ENCODE results near the gene GDPD4.

Gene GDPD4

DNA sequence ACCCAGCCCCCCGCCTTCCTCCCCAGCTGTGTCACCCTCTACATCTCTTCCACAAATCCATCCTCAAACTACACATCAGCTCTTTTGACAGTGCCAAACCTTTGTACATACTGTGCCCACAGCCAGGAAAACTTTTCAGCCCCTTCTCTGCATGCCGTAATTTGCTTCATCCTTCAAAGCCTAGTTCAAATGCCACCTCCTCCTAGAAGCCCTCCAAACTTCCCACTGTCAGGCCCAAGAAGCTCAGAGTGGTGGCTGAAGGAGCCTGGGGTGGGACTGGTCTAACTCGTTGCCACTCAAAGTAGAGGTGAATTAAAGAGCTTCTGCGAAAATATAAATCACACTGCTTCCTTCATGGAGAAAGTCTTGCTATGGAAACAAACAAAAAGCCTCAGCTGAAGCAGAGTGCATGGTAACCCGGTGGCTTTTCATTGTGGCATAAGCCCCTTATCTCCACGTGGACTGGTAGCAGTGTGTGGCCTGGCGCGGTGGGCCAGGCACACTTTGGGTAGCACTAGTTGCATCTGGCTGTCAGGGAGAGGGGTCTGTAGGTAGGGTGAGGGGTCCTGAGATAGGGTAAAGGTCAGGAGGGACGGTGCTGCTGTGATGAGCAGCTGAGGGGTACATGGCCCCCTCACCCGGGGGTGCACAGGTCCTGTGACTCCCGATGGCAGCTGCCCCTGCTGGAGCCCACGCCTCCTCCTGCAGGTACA, 96.6 kb downstream of the GDPD4 start:
- no peak for DNase-seq (ENCODE audit: low spot score)

DNA sequence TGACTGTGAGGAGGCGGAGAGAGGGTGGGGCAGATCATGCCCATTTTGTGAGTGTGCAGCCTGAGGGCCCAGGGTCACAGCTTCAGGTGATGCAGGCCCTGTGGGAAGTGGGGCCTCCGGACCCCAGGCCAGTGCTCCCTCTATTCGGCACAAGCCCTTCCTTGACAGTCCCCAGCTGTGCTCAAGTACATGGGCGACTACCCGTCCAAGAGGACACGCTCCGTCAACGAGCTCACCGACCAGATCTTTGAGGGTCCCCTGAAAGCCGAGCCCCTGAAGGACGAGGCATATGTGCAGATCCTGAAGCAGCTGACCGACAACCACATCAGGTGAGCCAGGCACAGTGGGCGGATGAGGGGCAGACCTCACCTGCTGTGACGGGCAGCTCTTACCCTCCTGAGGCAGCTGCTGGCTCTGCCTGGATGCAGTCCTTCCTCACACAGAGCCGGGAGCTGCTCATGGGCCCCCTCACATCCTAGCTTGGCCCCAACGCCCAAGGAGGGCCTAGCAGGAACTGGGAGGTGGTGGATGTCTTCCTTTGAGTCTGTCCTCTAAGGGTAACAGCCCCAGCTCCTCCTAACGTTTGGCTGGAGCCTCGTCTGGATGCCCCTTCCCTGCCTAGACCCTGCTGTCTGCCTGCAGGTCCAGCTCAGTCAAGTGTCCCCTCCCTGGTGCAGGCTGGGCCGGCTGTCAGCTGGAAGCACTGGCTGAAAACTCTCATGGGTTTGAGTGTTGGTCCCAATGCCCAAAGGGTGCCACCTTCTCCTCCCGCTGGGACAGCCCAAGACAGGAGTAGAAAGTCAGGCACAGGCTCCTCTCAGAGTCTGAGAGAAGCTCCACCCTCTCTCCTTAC, 97.4 kb downstream of the GDPD4 start:
- no peak for DNase-seq (ENCODE audit: low spot score)

DNA sequence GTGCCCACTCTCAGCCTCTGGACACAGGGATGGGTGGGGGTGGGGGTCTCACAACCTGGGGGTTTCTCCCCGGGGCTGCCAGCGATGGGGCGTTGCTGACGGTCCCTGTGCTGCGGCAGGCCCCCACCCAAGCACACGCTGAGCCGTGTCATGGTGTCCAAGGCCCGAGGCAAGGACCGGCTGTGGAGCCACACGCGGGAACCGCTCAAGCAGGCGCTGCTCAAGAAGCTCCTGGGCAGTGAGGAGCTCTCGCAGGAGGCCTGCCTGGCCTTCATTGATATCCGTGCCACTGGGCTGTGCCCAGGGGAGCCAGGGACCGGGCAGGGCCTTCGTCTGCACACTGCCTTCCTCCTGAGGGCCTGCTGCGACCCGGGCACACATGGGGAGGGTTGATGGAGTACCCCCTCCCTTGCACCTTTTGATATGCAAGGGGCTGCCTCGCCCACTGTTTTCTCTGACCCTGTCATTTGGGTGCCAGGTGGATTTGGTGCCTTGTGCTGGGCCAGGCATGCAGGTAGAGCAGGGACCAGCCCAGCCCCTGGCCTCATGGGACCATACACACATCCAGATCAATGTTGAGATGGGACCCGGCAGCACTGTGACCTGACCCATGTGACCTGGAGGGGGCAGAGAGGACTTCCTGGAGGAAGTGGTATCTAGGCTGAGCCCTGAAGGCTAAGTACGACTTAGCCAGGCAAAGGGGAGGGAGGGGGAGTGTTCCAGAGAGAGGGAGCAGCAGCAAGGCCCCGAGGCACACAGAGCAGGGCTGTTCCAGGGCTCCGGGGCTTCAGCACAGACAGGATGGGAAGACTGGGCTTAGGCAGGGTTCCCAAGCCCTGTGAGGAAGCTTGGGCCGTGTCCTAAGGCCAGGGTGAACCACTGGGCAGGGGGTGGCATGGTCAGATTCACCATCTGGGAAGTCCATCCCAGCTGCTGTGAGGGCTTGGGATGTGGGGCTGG, 98.3 kb downstream of the GDPD4 start:
- no peak for DNase-seq (ENCODE audit: low spot score)

DNA sequence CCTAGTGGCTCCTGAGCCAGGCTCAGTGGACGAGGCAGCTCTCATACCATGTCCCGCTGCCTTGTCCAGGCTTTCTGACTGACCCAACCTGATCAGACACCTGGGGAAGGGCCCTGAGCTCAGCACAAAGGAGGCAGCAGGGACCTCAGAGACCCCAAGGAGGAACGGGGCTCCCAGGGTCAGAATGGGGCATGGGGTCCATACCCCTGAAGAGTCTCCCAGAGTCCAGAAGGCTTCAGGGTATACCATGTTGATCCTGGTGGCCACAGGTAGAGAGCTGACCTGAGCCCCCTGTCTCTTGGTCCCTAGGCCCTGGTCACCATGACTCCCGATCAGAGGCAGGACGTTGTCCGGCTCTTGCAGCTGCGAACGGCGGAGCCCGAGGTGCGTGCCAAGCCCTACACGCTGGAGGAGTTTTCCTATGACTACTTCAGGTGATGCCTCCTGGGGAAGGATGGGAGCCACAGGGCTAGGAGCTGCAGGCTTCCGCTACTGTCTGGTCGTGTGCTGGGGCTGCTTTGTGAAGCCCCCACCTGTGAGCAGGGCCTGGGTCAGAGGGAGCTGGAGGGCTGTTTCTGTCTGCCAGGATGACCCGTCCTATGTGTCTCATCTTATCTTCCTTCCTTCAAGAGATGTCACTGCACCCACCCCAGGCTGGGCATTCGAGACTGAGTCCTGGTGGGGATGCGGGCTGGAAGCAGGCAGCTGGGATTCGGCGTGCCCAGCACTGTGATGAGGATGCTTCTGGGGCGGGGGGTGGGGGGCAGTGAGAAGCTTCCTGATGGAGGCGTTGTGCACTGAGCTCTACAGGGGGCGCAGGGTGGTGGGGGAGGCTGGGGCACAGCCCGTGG, 99.3 kb downstream of the GDPD4 start:
- DNase-seq (ENCODE audit: low spot score), result no peak

DNA sequence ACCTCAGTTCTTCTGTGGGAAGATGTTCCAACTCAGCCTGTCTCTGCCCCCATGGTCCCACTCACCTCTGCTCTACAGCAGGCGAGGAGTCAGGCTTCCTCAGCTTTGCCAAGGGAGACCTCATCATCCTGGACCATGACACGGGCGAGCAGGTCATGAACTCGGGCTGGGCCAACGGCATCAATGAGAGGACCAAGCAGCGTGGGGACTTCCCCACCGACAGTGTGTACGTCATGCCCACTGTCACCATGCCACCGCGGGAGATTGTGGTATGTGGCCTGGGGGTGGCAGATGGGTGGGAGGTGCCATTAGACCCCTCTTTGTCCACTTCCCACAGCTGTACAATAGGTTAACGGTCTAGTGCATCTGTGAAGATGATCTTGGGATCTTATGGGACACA, 100.1 kb downstream of the GDPD4 start:
- DNase-seq (ENCODE audit: low spot score), result no peak

DNA sequence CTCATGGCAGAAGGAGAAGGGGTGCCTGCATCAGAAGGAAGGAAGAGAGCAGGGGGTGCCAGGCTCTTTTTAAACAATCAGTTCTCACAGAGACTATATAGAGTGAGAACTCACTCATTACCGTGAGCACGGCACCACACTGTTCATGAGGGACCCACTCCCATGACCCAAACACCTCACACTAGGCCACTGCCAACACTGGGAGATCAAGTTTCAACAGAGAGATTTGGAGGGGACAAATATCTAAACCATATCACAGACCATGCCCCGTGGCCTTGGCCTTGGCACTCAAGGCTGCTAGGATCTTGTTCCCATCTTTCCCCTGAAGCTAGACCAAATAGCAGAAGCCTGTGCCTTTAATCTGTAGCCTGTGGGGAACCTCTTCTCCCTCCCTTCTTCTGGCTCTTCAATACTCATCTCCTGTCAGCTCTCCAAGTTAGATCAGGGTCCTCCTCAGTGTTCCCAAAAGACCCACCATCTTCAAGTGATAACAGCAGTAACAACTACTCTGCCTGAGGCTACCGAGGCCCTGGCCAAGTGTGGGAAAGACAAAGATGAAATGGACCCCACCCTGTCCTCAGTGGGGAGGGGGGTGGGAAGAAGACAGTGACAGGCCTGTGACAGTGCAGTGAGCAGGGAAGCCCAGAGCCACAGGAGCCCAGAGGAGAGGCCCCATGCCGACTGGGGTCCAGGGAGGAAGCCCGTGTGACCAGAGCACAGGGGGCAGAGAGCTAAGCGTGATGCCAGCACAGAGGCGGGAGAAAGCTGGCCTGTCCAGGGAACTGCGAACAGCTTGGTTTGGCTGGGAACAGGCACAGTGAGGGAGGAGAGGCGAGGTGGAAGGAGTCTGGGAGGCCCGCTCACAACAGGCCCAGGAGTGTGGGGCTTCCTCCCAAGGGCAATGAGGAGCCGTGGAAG, 100.9 kb downstream of the GDPD4 start:
- DNase-seq (ENCODE audit: low spot score), result no peak

DNA sequence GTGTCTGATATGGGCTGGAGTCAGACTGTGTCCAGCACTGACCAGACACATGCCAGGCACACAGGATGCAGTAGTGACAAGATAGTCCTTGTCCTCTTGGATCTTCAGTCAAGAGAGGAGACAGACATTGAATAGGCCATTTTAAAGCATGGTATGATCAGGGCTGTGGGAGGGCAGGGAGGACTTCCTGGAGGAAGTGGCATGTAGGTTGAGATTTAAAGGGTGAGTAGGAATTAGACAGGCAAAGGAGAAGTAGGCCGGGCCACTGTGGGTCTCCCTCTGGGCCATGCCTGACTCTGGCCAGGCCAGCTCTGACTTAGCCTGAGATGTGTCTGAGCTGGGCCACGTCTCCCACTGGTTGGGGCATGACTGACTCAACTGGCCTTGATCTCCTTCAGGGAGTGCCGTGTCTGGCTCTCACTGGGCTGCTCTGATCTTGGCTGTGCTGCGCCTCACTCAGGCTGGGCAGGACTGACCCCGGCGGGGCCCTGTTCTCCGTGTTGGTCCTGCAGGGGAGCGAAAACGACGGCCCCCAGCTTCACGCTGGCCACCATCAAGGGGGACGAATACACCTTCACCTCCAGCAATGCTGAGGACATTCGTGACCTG, 102.2 kb downstream of the GDPD4 start:
- DNase-seq (ENCODE audit: low spot score), result no peak

DNA sequence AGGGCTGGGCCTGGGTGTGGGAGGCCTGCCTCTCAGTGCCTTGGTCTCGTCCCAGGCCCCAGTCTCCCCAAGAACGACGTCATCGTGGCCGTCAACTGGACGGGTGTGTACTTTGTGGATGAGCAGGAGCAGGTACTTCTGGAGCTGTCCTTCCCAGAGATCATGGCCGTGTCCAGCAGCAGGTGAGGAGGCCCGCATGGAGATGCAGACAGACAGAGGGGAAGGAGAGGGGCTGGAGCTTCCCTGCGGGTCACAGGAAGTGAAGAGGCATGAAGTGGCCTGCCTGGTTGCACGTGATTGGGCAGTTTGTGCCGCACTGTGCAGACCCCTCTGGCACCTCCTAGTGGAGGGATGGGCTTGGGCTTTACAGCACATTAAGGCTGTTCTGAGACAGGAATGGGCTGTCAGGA, 103.0 kb downstream of the GDPD4 start:
- peak; percentile 54 for DNase-seq (ENCODE audit: low spot score)

DNA sequence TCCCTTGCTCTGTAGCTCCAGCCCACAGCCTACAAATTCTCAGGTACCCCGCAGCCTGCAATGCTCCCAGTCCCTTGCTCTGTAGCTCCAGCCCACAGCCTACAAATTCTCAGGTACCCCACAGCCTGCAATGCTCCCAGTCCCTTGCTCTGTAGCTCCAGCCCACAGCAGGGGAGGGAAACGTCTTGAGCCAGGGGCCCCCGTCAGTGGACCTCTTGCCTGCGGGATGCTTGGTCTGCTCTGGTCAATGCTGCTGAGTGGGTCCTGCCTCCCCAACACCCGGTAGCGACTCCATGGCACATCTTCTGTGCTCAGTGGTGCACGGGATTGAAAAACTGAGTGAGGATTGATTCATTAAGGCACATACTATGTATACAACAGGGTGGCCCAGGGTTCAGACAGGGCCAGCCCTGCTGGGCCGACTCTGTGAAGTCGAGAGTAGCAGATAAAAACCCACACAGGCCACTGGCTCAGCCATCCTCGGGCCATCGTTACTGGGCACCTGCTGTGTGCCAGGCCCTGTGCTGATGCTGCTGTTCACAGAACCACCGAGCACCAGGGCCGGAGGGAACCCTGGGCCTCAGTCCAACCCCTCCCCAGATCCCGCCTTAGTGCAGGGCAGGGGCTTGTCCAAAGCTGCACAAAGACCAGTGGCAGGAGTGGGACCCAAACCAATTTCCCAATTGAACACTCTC, 103.7 kb downstream of the GDPD4 start:
- no peak for DNase-seq (ENCODE audit: low spot score)

DNA sequence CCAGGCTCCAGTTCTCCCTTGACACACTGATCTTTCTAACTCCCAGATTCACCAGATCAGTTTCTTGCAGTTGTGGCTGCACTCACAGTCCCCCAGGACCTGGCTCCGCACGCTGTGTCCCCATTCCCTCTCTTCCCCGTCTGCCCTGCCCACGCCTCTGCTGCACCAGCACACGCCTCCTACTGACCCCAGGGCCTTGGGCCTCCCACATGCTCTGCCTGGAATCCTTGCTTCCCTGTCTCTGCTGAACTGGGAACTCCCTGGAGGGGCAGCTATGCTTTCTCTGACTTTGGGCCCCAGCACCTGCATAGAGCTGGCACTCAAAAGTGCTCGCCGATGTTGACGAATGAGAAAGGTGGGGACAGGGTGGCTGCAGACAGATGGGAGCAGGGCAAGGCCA, 104.5 kb downstream of the GDPD4 start:
- DNase-seq (ENCODE audit: low spot score), result no peak

DNA sequence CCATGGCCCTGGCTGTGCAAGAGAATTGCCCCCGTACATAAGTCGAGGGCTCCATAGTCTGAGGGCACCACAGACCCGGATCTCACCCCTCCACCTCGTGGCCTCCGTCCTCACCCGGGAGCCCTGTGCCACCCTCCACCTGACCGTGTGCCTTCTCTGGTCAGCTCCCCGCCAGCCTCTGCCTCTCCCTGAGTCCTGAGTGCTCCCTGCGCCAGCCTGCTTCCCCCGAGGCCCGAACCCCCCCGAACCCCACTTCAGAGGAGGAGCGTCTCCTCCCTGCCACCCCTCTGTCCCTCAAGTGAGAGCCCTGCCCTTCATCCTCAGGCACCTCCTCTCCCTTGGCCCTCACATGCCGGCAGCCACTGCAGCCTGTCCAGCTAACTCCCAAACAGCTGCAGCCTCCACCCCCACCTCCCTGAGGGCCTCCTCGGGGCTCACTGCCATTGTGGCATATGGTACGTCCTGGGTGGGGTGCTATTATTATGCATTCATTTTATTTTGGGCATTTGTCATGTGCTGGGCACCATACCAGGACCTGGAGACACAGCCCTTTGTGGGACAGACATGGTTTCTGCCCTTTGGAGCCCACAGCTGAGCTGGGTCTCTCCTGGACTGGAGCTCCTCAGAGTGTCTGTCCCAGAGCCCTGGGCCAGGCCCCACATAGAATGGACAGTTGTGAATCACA, 106.3 kb downstream of the GDPD4 start:
- DNase-seq (ENCODE audit: low spot score), result no peak

DNA sequence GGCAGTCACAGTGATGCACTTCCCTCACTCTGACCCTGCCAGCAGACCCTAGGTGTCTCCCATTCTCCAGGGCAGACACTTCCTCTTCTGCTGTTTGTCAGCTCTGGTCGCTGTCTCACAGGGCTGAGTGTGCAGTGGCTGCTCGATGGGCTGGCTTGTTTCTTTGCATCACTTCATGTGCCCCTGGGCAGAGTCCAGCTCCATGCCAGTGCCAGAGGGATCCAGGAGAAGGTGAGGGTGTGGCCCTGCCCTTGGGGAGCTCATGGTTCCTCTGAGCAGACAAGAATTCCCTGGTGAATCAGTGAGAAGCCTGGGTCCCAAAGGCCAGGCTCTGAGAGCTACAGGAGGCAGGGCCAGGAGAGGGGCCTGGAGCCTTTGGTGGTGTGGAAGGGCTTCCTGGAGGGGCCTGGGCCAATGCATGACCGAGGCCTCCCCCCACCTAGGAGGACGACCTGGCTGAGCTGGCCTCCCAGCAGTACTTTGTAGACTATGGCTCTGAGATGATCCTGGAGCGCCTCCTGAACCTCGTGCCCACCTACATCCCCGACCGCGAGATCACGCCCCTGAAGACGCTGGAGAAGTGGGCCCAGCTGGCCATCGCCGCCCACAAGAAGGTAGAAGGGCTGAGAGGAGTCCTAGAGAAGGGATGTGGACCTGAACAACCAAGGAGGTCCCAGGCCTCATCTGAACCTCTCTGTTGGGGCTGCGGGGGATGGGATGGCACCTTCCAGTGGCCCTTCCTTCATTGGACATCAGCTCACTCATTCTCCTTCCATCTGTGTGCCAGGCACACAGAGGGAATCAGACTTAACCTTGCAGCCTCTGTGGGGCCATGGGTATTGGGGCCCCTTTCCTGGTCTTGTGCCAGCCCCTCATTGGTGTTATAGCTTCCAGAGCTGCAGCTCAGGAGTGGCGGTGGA, 107.3 kb downstream of the GDPD4 start:
- DNase-seq (ENCODE audit: low spot score), result no peak

DNA sequence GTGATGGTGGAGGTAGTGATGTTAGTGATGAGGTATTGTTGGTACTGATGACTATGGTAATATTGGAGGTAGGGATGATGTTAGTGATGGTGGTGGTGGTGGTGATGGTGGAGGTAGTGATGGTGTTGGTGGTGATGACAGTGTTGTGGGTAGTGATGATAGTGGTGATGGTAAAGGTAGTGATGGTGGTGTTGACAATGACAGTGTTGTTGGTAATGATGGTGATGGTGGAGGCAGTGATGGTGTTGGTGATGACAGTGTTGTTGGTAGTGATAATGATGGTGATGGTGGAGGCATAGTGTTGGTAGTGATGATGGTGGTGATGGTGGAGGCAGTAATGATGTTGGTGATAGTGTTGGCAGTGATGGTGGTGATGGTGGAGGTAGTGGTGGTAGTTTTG, 108.3 kb downstream of the GDPD4 start:
- no peak for DNase-seq (ENCODE audit: low spot score)

DNA sequence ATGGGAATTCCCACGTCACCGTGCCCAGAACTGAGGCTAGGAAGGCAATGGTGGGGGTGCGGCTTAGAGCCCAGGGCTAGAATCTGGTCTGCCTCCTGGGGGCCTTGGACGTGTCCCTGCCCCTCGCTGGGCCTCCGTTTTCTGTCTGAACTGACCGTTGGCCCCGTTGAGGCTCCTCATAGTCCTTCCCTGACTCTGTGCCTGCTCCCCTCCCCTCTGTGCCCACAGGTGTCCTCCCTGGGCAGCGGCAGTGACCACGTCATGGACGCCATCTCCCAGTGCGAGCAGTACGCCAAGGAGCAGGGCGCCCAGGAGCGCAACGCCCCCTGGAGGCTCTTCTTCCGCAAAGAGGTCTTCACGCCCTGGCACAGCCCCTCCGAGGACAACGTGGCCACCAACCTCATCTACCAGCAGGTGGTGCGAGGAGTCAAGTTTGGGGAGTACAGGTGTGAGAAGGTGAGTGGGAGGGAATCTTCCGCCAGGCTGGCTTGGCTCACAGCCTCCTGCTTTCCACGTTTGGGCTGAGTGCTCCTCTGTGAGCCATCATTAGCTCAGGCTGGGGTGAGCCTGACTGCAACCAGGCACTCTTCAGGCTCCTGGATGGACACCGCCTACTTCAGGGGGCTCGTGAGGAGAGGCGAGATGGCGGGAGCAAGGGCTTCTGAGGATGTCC, 109.5 kb downstream of the GDPD4 start:
- DNase-seq (ENCODE audit: low spot score), result no peak

DNA sequence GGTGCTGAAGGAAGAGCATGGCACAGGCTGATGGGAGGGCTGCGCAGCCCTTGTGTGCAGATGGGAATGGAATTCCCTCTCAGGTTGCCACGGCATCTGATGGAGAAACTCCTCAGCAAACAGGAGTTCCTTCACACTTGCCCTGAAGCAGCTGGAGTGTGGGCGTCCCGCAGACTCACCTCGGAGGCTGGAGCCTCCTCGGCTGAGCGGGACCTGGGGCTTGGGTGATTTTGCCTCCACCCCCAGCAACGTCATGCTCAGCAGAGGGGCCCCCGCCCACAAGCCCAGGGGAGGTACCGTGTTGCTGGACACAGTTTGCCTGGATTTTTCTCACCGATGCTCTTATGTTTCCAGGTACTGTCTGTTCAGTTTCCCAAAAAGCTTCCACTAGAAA, 110.1 kb downstream of the GDPD4 start:
- no peak for DNase-seq (ENCODE audit: low spot score)

DNA sequence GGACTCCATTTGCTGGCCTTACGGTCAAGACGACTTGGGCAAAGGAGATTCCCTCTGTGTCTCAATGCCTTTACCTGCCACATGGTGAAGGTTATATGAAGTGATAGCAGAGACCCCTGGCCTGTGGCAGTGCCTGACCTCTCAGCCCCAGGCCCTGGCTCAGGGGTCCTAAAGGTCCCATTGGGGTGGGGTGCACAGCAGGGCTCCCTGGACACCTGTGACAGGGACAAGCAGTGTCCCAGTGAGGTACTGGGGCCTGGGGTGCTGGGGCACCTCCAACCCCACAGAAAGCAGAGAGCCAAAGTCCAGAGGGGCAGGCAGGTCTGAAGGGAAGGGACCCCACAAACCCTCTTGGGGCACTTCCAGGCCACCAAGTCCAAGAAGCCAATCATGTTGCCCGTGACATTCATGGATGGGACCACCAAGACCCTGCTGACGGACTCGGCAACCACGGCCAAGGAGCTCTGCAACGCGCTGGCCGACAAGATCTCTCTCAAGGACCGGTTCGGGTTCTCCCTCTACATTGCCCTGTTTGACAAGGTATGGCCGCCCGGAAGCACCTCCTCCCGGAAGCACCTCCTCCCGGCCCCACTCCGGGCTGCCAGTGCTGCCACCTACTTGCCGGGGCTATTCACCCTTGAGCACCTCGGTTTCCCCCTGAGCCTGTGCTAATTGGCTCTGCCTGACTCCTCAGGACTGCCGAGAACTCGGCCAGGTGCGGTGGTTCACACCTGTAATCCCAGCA, 111.0 kb downstream of the GDPD4 start:
- no peak for DNase-seq (ENCODE audit: low spot score)
